PC-3 (cell line): ENCODE measurements around the gene HBM. TPM values are rescaled to one million over a fixed set of nuclear protein-coding genes. Genes with fewer than 3 reads are reported as not detected.

ENCODE experiments used
- ATAC-seq: fragments of 200-7000 bp; cut with Tn5 transposase; 2 replicates; pipeline ENCODE4 v1.9.1; 2020; ENCODE audit warnings: mild to moderate bottlenecking, moderate library complexity
- BruUV-seq: library from RNA; stranded (reverse); fragments of 400-500 nt; replicated peaks from 2 replicates; lab custom pipeline; 2021; lab: Mats Ljungman, UMichigan
- CTCF ChIA-PET: fragments of 300-600 bp; sonication (Branson Sonifier 250); formaldehyde crosslinking; loops from one replicate; lab custom pipeline; 2022; ENCODE audit warnings: antibody characterized with exemption; lab: Charles Lee
- POLR2A ChIA-PET: fragments of 300-600 bp; sonication (Branson Sonifier 250); formaldehyde crosslinking; loops from one replicate; lab custom pipeline; 2022; ENCODE audit warnings: antibody characterized with exemption; ENCODE audit not compliant: unreplicated experiment; lab: Charles Lee
- DNase-seq: peaks from one replicate; pipeline ENCODE4 v3.0.0-alpha.2; 2015
- H2AFZ ChIP-seq: fragments of 300-600 bp; sonication (generic); 2 replicates; pipeline ENCODE4 v1.6.0; 2016; ENCODE audit warnings: antibody characterized with exemption, low read length
- H3F3A ChIP-seq: fragments of 300-600 bp; sonication (generic); one replicate; pipeline ENCODE4 v1.6.0; 2017; ENCODE audit warnings: antibody characterized with exemption, low read length, control low read depth, mild to moderate bottlenecking; ENCODE audit not compliant: unreplicated experiment
- H3K27ac ChIP-seq: fragments of 300-600 bp; sonication (generic); 2 replicates; pipeline ENCODE4 v1.5.1; 2016; ENCODE audit warnings: mild to moderate bottlenecking, low read length
- H3K27me3 ChIP-seq: fragments of 300-600 bp; sonication (generic); 2 replicates; pipeline ENCODE4 v1.6.1; 2016; ENCODE audit warnings: low read length, mixed read lengths
- H3K36me3 ChIP-seq: fragments of 300-600 bp; sonication (generic); 2 replicates; pipeline ENCODE4 v1.6.1; 2016; ENCODE audit warnings: low read depth, mixed run types, low read length, mixed read lengths
- H3K4me1 ChIP-seq: fragments of 300-600 bp; sonication (generic); 2 replicates; pipeline ENCODE4 v1.5.1; 2016; ENCODE audit warnings: low read length; ENCODE audit not compliant: insufficient read depth
- H3K4me2 ChIP-seq: fragments of 300-600 bp; sonication (generic); 2 replicates; pipeline ENCODE4 v1.6.0; 2016; ENCODE audit warnings: low read length
- H3K4me3 ChIP-seq: fragments of 300-600 bp; sonication (generic); 2 replicates; pipeline ENCODE4 v1.5.1; 2016; ENCODE audit warnings: mild to moderate bottlenecking, low read length, mixed read lengths
- H3K79me2 ChIP-seq: fragments of 300-600 bp; sonication (generic); 2 replicates; pipeline ENCODE4 v1.6.1; 2017; ENCODE audit warnings: low read length, mixed read lengths
- H3K9ac ChIP-seq: fragments of 300-600 bp; sonication (generic); 2 replicates; pipeline ENCODE4 v1.6.0; 2016; ENCODE audit warnings: mild to moderate bottlenecking, low read length
- H3K9me2 ChIP-seq: fragments of 300-600 bp; sonication (generic); replicated peaks from 2 replicates; pipeline ENCODE4 v1.6.1; 2016; ENCODE audit warnings: mixed run types, low read length, mixed read lengths
- H3K9me3 ChIP-seq: fragments of 300-600 bp; sonication (generic); 2 replicates; pipeline ENCODE4 v1.6.1; 2016; ENCODE audit warnings: low read length, mixed read lengths
- H4K20me1 ChIP-seq: fragments of 300-600 bp; sonication (generic); 2 replicates; pipeline ENCODE4 v1.6.1; 2016; ENCODE audit warnings: low read length, mixed read lengths
- EZH2 ChIP-seq: fragments of 300-600 bp; sonication (generic); IDR thresholded peaks from one replicate; pipeline ENCODE4 v1.6.1; 2017; ENCODE audit warnings: antibody characterized with exemption, mild to moderate bottlenecking, low read length; ENCODE audit not compliant: unreplicated experiment
- EZH2phosphoT487 ChIP-seq: fragments of 300-600 bp; sonication (generic); IDR thresholded peaks from 2 replicates; pipeline ENCODE4 v1.6.1; 2018; ENCODE audit warnings: mild to moderate bottlenecking, antibody characterized with exemption, low read length, borderline replicate concordance
- intact Hi-C: fragments of 100-400 bp; cut with micrococcal nuclease; formaldehyde crosslinking; loops from 2 replicates; pipeline ENCODE4 v1.9.0; 2023
- total RNA-seq: library from RNA; depleted of rRNA; stranded (reverse); fragments of >200 nt; gene quantifications from 2 replicates; pipeline ENCODE4 v1.2.3, GENCODE V29; 2014
- TF ChIP-seq, protein P1 (sequence below): fragments of 300-600 bp; sonication (generic); conservative IDR thresholded peaks from 2 replicates; pipeline ENCODE4 v1.5.1; 2017; ENCODE audit warnings: antibody characterized with exemption, low read depth, mild to moderate bottlenecking, low read length

Gene HBM
- total RNA-seq, 1 experiment from 2014 or later = not detected

- Histone ChIP-seq H3K27ac (no peak overlapping the region), H3K4me1 (peaks cover 5% of the 10 kb centered on the region; the same call in 1 of the 2 replicates), H3K79me2 (no peaks in the 10 kb centered on the region), H3K9me3 (no peaks in the 10 kb centered on the region), H3K36me3 (peaks cover 4% of the 10 kb centered on the region; the same call in 1 of the 2 replicates), H3F3A (no peaks in the 10 kb centered on the region), H2AFZ (no peak overlapping the region), H3K4me2 (no peak overlapping the region), H3K9me2 (no peaks in the 10 kb centered on the region), H3K9ac (no peak overlapping the region), H3K4me3 (no peak overlapping the region), H3K27me3 (peaks cover 1% of the 10 kb centered on the region), H4K20me1 (no peaks in the 10 kb centered on the region)
- ATAC-seq (no peak), DNase-seq (no peak)
- no TSS peak for BruUV-seq
- intact Hi-C loops = no loop called here
- ChIA-PET POLR2A (no interaction called here), CTCF (interaction anchor here (0.6 kb wide), 1 partner anchor 86 kb away, joined by 6 read pairs; no protein-coding TSS in a partner anchor)
- TF ChIP-seq, protein P1, sequence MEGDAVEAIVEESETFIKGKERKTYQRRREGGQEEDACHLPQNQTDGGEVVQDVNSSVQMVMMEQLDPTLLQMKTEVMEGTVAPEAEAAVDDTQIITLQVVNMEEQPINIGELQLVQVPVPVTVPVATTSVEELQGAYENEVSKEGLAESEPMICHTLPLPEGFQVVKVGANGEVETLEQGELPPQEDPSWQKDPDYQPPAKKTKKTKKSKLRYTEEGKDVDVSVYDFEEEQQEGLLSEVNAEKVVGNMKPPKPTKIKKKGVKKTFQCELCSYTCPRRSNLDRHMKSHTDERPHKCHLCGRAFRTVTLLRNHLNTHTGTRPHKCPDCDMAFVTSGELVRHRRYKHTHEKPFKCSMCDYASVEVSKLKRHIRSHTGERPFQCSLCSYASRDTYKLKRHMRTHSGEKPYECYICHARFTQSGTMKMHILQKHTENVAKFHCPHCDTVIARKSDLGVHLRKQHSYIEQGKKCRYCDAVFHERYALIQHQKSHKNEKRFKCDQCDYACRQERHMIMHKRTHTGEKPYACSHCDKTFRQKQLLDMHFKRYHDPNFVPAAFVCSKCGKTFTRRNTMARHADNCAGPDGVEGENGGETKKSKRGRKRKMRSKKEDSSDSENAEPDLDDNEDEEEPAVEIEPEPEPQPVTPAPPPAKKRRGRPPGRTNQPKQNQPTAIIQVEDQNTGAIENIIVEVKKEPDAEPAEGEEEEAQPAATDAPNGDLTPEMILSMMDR = no peak
- TF ChIP-seq EZH2phosphoT487 (no peak), EZH2 (no peak)
These were observed 17.2 kb downstream of the HBM start for GRCh38 chr16:183005-183404.

GRCh38 chr16:185213-185612 is 19.4 kb downstream of the HBM start:
- H3K36me3 ChIP-seq = peaks cover 11% of the 10 kb centered on the region
- no peak overlapping the region for H3K4me3 ChIP-seq
- H3K27me3 ChIP-seq = no peaks in the 10 kb centered on the region
- no peaks in the 10 kb centered on the region for H4K20me1 ChIP-seq
- no TSS peak for BruUV-seq
- intact Hi-C loops = no loop called here
- DNase-seq = no peak
- H3K9ac ChIP-seq = no peak overlapping the region
- H3F3A ChIP-seq = no peaks in the 10 kb centered on the region
- no peaks in the 10 kb centered on the region for H3K9me3 ChIP-seq
- H3K79me2 ChIP-seq = no peaks in the 10 kb centered on the region
- ATAC-seq = no peak
- no peak overlapping the region for H2AFZ ChIP-seq
- no peaks in the 10 kb centered on the region for H3K9me2 ChIP-seq
- ChIA-PET POLR2A (no interaction called here), CTCF (no interaction called here)
- no peak overlapping the region for H3K4me2 ChIP-seq
- H3K27ac ChIP-seq = no peak overlapping the region
- TF ChIP-seq EZH2 (no peak), EZH2phosphoT487 (no peak)
- TF ChIP-seq, protein P1 = no peak
- peaks cover 5% of the 10 kb centered on the region; the same call in 1 of the 2 replicates for H3K4me1 ChIP-seq

- Histone ChIP-seq H3K9ac (no peak overlapping the region), H3K79me2 (no peaks in the 10 kb centered on the region), H3K4me1 (peaks cover 5% of the 10 kb centered on the region; the same call in 1 of the 2 replicates), H3K9me3 (no peaks in the 10 kb centered on the region), H3K27ac (no peak overlapping the region), H3K4me2 (no peak overlapping the region), H3K9me2 (no peaks in the 10 kb centered on the region), H3K4me3 (no peak overlapping the region), H2AFZ (no peak overlapping the region), H4K20me1 (no peaks in the 10 kb centered on the region), H3F3A (no peaks in the 10 kb centered on the region), H3K36me3 (peaks cover 13% of the 10 kb centered on the region), H3K27me3 (no peaks in the 10 kb centered on the region)
- TF ChIP-seq, protein P1 = no peak
- TF ChIP-seq EZH2 = no peak
- TF ChIP-seq EZH2phosphoT487 = no peak
- intact Hi-C loops = no loop called here
- ATAC-seq (no peak), DNase-seq (no peak)
- POLR2A ChIA-PET = no interaction called here
- no TSS peak for BruUV-seq
- CTCF ChIA-PET = no interaction called here
These were observed 19.9 kb downstream of the HBM start for GRCh38 chr16:185691-186090.
